GM19193 (cell line): Measurements from ENCODE around the gene CCR6.

Experiments
- POLR2A ChIP-seq: IDR thresholded peaks from 4 replicates; pipeline ENCODE4 v1.6.1; 2011; ENCODE audit not compliant: insufficient read depth, insufficient read length; ENCODE audit errors: extremely low read depth

CCR6 gene

DNA sequence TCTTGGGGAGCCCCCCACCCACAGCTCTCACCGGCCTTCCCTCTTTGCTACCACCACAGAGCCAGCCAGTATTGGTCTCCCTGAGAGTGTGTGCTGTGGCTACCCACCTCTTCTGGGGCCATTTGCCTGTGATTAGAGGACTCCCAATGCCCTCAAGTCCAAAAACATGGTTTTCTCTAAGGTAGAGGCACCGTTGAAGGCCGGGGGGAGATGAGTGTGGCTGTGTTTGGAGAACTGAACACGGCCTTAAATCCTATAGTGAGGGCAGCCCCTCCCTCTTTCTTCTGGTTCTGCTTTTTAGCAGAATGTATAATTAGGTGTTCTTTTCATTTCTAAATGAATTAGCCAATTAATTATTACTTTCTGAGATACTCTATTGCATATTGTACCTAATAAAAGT lies 2.5 kb downstream of the CCR6 start:
- TF ChIP-seq POLR2A, result no peak

DNA sequence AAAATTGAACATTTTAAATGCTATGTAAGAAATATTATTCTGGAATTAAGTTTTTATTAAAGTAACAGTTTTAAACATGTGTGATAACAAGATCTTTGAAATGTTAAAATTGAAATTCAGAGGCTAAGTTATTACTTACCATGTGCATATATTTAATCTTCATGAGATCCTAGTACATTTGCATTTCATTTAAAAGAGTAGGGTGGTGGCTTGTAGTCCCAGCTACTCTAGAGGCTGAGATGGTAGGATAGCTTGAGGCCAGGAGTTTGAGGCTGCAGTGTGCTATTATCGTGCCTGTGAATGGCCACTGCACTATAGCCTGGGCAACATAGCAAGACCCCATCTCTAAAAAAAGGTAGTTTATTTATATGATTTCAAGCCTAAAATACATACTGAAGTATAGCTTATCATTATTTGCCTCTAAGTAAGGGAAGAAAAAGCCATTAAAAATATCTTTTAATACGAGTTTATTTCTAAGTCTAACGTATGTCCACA lies 3.0 kb downstream of the CCR6 start:
- no peak for TF ChIP-seq POLR2A

DNA sequence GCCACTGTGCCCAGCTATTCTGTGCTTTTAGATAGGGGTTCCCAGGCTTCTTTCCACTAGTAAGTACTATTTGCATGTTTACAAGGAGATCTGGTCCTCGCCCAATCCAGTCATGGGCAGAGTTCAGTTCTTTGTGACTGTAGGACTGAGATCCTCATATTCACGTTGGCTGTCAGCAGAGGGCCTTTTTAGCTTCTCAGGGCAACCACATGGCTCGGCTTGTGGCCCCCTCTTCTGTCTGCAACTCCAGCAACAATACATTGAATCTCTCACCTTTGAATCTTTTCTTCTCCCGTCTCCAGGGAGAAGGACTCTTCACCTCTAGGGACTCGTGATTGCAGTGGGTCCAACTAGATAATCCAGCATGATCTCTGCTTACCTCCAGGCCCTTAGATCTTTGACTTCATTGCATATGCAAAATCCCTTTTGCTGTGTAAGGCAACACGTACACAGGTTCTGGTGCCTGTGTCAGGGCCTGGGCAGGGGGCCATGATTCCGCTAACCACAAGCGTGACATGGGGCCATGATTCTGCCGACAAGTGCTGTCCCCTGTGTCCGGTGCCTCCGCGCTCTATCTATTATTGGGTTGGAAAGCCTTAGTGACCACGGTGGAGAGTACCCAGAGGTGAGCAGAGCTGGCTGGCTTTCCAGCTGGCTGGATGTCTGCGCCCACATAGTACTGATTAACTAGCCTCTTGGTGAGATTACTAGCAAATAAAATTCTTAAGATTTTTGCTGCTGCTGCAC lies 5.1 kb downstream of the CCR6 start:
- TF ChIP-seq POLR2A, result no peak

DNA sequence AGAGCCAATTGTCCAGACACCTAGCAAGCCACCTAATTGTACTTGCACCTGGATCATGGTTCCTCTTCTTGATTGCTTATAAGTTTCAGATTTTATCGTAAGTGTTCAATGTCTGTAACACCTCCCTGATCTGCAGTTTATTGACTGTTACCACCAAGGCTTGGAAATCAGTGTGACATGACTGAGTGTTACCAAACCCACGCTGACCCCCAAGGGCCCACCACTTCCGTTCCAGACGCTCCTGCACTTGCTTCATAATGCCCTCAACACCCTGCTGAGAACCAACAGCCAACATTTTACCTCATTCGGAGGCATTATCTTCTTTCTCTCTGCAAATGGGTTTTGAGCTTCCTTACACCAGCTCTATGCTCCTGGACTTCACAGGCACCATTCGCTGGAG lies 6.3 kb downstream of the CCR6 start:
- TF ChIP-seq POLR2A, result no peak

DNA sequence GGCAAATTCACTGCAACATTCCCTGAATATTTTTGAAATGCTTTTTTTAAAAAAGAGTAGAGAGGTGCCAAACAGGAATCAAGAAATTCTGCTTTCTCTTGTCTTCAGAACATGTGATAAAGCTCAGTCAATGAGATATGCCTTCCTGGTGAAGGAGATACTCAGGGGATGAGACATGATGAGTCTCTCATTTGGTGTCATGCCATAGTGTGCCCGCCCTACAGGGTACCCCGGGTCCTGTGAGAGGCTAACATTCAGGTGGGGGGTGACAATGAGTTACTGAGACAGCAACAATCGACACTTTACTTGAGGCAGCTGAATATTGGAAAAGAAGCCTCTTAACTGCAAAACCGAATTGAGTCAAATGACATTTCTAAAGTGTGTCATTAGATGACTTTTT lies 6.7 kb downstream of the CCR6 start:
- no peak for TF ChIP-seq POLR2A

DNA sequence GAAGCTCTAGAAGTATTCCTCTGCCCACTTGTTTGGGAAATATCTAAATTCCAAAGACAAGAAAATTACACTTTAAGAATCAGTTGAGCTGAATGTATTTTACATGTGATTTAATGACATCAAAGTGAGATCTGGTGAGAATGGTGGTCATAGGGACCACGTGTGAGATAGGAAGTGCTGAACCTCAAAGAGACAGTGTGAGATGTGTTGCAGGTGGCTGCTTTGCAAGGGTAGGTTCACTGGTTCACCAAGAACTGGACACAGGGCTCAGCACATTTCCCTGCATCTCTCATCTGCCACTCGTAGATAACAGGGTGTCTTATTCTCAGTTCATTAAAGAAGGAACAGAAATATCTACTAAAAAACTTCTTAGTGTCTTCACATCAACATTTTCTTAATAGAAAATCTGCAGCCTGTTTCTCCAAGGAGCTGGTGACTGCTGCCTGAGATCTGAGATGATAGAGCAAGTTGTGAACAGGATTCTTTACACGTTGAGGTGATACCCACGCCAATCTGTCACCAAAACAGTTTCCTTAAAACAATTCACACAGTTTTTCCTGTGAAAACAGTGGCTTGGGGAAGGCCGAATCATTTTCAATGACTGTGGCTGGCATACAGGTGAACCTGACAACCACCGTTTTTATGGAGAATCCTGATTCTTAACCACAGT lies 7.2 kb downstream of the CCR6 start:
- no peak for TF ChIP-seq POLR2A

DNA sequence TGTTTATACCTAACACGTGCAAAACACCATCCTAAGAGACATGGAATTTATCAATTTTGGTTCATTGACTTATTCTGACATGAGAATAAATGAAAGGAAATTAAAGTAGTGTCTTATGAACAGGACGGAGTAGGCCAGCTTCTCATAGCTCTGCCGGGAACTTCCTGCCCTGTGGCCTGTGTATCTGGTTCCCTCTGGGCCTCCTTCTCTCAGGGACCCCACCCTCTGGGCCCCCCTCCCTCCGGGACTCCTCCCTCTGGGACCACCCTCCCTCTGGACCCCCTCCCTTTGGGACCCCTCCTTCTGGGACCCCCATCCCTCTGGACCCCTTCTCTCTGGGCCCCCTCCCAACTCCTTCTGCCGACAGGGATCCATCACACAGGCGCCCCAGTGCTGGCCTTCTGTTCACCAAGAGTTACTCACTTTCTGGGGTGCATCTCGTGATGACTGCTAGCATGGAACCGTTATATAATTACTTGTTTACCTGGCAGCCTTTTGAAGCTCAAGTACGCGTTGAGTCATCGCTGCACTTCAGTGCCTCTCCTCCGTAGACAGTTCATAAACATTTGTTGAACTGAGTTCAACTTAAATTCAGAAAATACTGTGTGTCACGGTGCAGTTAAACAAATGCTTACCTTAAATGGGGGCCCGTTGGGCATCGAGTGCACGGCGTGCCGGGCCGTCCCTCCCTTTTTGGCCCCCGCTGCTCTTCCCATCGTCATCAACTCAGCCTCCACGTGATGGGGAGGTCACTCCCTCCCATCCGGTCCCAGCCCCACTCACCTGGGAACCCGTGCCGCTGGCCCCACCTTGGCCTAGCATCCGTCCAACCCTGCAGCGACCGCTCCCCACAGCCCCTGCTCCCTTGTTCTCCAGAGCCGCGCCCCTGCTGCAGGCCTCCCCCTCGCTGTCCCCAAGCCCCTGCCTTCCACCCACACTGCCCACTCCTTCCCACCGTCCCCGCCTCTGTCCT lies 8.1 kb downstream of the CCR6 start:
- TF ChIP-seq POLR2A, result no peak

DNA sequence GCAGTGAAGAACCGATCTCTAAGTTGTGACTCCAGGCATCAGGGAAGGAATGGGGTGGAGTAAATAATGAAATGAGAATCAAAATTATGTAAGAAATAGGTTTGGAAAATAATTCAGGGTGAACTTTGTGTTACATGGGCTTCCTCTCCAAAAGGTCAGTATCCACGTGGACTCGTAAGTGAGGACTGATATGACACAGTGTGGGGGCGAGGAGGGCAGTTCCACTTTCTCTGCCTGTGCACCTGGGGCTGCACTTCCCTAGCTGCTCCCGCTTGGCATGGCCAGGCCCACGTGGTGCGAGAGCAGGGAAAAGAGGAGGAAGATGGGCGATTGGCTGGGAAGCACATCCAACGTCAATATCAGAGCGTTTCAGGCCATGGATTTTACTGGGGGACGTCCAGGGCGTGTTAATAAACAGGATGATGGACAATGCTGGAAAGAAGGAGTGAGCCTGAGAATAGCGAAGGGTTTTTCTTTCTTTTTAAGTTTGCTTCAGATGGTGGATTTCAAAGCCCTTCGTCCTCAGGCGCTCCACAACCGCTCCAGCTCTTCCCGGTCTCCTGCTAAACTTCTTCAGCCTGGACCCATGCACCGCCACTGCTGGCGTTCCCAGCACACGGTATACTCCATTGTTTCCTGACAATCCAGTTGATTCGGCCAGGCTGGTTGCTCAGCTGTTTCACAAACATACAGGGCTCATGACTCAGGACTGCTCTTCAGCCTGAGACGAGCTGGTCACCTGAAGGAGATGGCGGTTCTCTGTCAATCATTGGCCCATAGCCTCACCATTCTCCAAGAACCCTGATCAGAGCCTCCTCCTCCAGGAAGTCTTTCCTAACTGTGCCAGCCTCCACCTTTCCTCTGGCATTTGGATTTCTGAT lies 11.8 kb downstream of the CCR6 start:
- TF ChIP-seq POLR2A, result no peak

DNA sequence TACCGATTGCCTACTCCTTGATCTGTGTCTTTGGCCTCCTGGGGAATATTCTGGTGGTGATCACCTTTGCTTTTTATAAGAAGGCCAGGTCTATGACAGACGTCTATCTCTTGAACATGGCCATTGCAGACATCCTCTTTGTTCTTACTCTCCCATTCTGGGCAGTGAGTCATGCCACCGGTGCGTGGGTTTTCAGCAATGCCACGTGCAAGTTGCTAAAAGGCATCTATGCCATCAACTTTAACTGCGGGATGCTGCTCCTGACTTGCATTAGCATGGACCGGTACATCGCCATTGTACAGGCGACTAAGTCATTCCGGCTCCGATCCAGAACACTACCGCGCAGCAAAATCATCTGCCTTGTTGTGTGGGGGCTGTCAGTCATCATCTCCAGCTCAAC lies 13.5 kb downstream of the CCR6 start:
- TF ChIP-seq POLR2A, result no peak

DNA sequence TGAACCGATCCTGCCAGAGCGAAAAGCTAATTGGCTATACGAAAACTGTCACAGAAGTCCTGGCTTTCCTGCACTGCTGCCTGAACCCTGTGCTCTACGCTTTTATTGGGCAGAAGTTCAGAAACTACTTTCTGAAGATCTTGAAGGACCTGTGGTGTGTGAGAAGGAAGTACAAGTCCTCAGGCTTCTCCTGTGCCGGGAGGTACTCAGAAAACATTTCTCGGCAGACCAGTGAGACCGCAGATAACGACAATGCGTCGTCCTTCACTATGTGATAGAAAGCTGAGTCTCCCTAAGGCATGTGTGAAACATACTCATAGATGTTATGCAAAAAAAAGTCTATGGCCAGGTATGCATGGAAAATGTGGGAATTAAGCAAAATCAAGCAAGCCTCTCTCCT lies 14.2 kb downstream of the CCR6 start:
- no peak for TF ChIP-seq POLR2A

DNA sequence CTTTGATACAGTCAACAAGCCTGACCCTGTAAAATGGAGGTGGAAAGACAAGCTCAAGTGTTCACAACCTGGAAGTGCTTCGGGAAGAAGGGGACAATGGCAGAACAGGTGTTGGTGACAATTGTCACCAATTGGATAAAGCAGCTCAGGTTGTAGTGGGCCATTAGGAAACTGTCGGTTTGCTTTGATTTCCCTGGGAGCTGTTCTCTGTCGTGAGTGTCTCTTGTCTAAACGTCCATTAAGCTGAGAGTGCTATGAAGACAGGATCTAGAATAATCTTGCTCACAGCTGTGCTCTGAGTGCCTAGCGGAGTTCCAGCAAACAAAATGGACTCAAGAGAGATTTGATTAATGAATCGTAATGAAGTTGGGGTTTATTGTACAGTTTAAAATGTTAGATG lies 15.0 kb downstream of the CCR6 start:
- no peak for TF ChIP-seq POLR2A

DNA sequence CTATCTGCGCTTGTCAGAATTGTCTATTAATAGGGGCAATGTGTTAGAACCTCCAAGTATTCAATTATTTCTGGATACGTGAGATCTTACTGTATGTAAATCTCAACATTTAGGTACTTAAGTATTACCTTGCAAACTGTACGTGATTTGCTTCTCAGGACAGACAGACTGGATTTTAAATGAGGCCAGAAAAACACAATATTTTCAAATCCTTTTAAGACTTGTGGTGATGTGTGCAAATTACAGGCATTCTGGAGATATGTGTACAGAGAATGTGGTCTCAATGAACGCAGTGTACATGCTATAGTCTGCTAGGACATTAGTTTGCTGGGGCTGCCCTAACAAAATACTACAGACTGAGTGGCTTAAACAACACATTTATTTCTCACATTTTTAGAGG lies 16.9 kb downstream of the CCR6 start:
- TF ChIP-seq POLR2A, result no peak

DNA sequence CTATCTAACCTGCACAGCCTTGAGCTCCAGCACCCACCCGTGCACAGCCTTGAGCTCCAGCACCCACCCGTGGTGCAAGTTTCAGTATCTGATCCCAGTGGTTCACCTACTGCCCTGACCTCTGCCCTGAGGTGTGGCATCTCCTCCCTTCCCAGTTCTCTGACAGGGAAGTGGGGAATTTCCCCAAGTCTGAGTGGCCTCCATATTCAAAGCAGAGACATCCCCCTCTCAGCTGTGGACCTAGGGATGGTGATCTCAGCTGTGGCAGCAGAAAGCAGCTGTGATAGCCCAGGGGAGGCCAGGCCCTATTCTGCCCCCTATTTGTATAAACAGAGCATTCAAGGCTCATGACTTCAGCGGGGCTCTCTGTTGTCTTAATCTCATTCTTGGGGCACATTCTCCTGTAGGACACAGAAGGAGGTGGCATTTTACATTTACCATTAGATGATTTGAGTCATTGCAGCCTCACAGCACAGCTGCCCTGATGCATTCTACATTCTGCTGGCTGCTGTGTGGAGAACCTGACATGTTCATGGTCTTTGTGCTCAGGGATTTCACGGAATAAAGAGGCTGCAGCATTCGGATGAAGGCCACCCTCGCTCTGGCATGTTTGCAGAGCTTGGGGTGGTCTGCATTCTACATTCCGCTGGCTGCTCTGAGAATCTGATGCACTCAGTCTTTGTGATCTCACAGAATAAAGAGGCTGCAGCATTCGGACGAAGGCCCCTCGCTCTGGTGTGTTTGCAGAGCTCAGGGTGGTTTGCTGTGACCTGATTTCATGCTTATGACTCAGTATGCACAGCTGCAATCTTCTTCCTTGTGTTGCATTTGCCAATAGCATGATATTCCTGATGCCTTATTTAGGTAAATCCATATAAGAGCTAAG lies 17.9 kb downstream of the CCR6 start:
- TF ChIP-seq POLR2A, result no peak
